ENCODE data around the gene NFXL1.

DNA sequence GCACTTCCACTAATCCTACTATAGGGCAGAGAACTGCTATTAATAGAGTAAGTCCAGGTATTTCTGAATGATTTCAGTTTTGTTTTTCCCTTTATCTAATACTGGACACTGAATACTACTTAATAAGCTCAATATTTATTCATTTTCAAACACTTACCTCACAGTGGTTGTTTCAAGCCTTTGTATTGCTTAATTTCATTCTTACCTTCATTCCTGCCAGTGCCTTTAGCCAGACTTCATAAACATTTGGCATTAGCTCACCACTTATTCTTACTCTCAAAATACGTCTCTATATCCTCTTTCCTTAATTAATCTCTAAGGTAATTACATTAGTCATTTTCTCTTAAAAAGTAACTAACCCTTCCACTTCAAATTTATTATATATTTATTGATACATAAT, 57.7 kb downstream of the NFXL1 start:
- TF ChIP-seq POLR2AphosphoS5 (IDR thresholded peaks at IDR 0.05; ENCODE audit: low read depth, low read length) (no peak), POLR2A (IDR thresholded peaks at IDR 0.05; ENCODE audit: low read depth, low read length) (no peak), TAF1 (IDR thresholded peaks at IDR 0.05; ENCODE audit: low read depth, low read length) (no peak)

Measured in GM12891 (cell line).